Activated naive CD8-positive, alpha-beta T cell treated with anti-CD3 and anti-CD28 coated beads, Interleukin-2, amount 50 U/mL, for 24 hours (primary cell): ENCODE results near the gene RPP25L.

Source experiments
- ATAC-seq: fragments of 150-1000 bp; cut with Tn5 transposase; one replicate; pipeline ENCODE4 v1.10.0; 2021
- DNase-seq: peaks from one replicate; pipeline ENCODE4 v3.0.0; 2021
- H3K27ac Mint-ChIP-seq: one replicate; pipeline ENCODE4 v1.8.0; 2021; ENCODE audit warnings: mild to moderate bottlenecking, mixed read lengths
- H3K27me3 Mint-ChIP-seq: one replicate; pipeline ENCODE4 v1.8.0; 2021; ENCODE audit warnings: mixed read lengths
- H3K36me3 Mint-ChIP-seq: one replicate; pipeline ENCODE4 v1.8.0; 2021; ENCODE audit warnings: low read depth, mixed read lengths
- H3K4me1 Mint-ChIP-seq: one replicate; pipeline ENCODE4 v1.8.0; 2021; ENCODE audit warnings: mixed read lengths
- H3K4me3 Mint-ChIP-seq: one replicate; pipeline ENCODE4 v1.8.0; 2021; ENCODE audit warnings: mild to moderate bottlenecking, moderate library complexity, mixed read lengths
- H3K9me3 Mint-ChIP-seq: one replicate; pipeline ENCODE4 v1.8.0; 2021; ENCODE audit warnings: mixed read lengths

The RPP25L gene

GRCh38 chr9:34611811-34612787, at the start of gene RPP25L:
RPP25L (minus strand) TSS chr9:34612097; CDS start chr9:34611296, 801 bp downstream.
- peaks cover 23% of the 10 kb centered on the region for H3K4me1 Mint-ChIP-seq
- no peaks in the 10 kb centered on the region for H3K27me3 Mint-ChIP-seq
- DNase-seq (peak; percentile 84), ATAC-seq (peak; percentile 89)
- no peaks in the 10 kb centered on the region for H3K9me3 Mint-ChIP-seq
- peak within 1 kb of the TSS; percentile 89 for H3K27ac Mint-ChIP-seq
- H3K36me3 Mint-ChIP-seq = peaks cover 16% of the 10 kb centered on the region
- peak within 1 kb of the TSS; percentile 88 for H3K4me3 Mint-ChIP-seq

- H3K36me3 Mint-ChIP-seq = peaks cover 3% of the 10 kb centered on the region
- no peaks in the 10 kb centered on the region for H3K27me3 Mint-ChIP-seq
- H3K9me3 Mint-ChIP-seq = no peaks in the 10 kb centered on the region
- no peak overlapping the region for H3K4me3 Mint-ChIP-seq
- peaks cover 23% of the 10 kb centered on the region for H3K4me1 Mint-ChIP-seq
- ATAC-seq (peak; percentile 48), DNase-seq (no peak)
- H3K27ac Mint-ChIP-seq = no peak overlapping the region
These were observed 47.8 kb upstream of the RPP25L start for GRCh38 chr9:34659592-34660253.

- Mint-ChIP-seq H3K36me3 (peaks cover 3% of the 10 kb centered on the region), H3K4me3 (no peak overlapping the region), H3K27me3 (no peaks in the 10 kb centered on the region), H3K4me1 (peaks cover 10% of the 10 kb centered on the region), H3K9me3 (no peaks in the 10 kb centered on the region), H3K27ac (no peak overlapping the region)
- DNase-seq (no peak), ATAC-seq (no peak)
These were observed 46.6 kb upstream of the RPP25L start for GRCh38 chr9:34658461-34658860.

- Mint-ChIP-seq H3K4me3 (no peak overlapping the region), H3K27ac (no peak overlapping the region), H3K27me3 (no peaks in the 10 kb centered on the region), H3K9me3 (no peaks in the 10 kb centered on the region), H3K36me3 (peaks cover 3% of the 10 kb centered on the region), H3K4me1 (peaks cover 11% of the 10 kb centered on the region)
- ATAC-seq = no peak
- DNase-seq = no peak
These were observed 45.1 kb upstream of the RPP25L start for GRCh38 chr9:34656992-34657391.

GRCh38 chr9:34655394-34655793, 43.5 kb upstream of the RPP25L start:
- H3K27me3 Mint-ChIP-seq = no peaks in the 10 kb centered on the region
- H3K9me3 Mint-ChIP-seq = no peaks in the 10 kb centered on the region
- H3K4me1 Mint-ChIP-seq = peaks cover 11% of the 10 kb centered on the region
- no peak overlapping the region for H3K4me3 Mint-ChIP-seq
- H3K27ac Mint-ChIP-seq = no peak overlapping the region
- ATAC-seq = no peak
- peaks cover under 1% of the 10 kb centered on the region for H3K36me3 Mint-ChIP-seq
- DNase-seq = no peak

GRCh38 chr9:34654323-34655051, 42.6 kb upstream of the RPP25L start:
- Mint-ChIP-seq H3K27me3 (no peaks in the 10 kb centered on the region), H3K36me3 (no peaks in the 10 kb centered on the region), H3K4me1 (peaks cover 11% of the 10 kb centered on the region), H3K27ac (peak overlapping the region; percentile 68), H3K9me3 (no peaks in the 10 kb centered on the region), H3K4me3 (no peak overlapping the region)
- DNase-seq = no peak
- ATAC-seq = no peak

GRCh38 chr9:34653151-34654072, 41.5 kb upstream of the RPP25L start:
- peaks cover 9% of the 10 kb centered on the region for H3K36me3 Mint-ChIP-seq
- no peaks in the 10 kb centered on the region for H3K9me3 Mint-ChIP-seq
- no peak overlapping the region for H3K27ac Mint-ChIP-seq
- DNase-seq (no peak), ATAC-seq (no peak)
- H3K4me3 Mint-ChIP-seq = no peak overlapping the region
- no peaks in the 10 kb centered on the region for H3K27me3 Mint-ChIP-seq
- H3K4me1 Mint-ChIP-seq = peaks cover 17% of the 10 kb centered on the region

GRCh38 chr9:34652602-34653000, 40.7 kb upstream of the RPP25L start:
- peaks cover 25% of the 10 kb centered on the region for H3K4me1 Mint-ChIP-seq
- H3K27me3 Mint-ChIP-seq = no peaks in the 10 kb centered on the region

GRCh38 chr9:34651876-34652601, 40.1 kb upstream of the RPP25L start, which contains the start of gene IL11RA:
IL11RA (plus strand) TSS chr9:34652185; CDS start chr9:34655218, 3,033 bp downstream.
- peaks cover 17% of the 10 kb centered on the region for H3K36me3 Mint-ChIP-seq
- no peaks in the 10 kb centered on the region for H3K27me3 Mint-ChIP-seq
- H3K27ac Mint-ChIP-seq = peak within 1 kb of the TSS; percentile 53
- ATAC-seq (peak; percentile 71), DNase-seq (peak; percentile 59)
- no peak within 1 kb of the TSS for H3K4me3 Mint-ChIP-seq
- H3K4me1 Mint-ChIP-seq = peaks cover 30% of the 10 kb centered on the region
- H3K9me3 Mint-ChIP-seq = no peaks in the 10 kb centered on the region

More at GRCh38 chr9:34652602-34653000, 40.7 kb upstream of the RPP25L start:
- Mint-ChIP-seq H3K27ac (peak overlapping the region; percentile 53), H3K36me3 (peaks cover 17% of the 10 kb centered on the region), H3K4me3 (no peak overlapping the region), H3K9me3 (no peaks in the 10 kb centered on the region)
- DNase-seq (no peak), ATAC-seq (no peak)

GRCh38 chr9:34651321-34651720, 39.4 kb upstream of the RPP25L start:
- Mint-ChIP-seq H3K4me1 (peaks cover 31% of the 10 kb centered on the region), H3K9me3 (no peaks in the 10 kb centered on the region), H3K27ac (no peak overlapping the region), H3K27me3 (no peaks in the 10 kb centered on the region), H3K36me3 (peaks cover 17% of the 10 kb centered on the region), H3K4me3 (no peak overlapping the region)
- no peak for ATAC-seq
- DNase-seq = no peak

GRCh38 chr9:34650816-34651215, 38.9 kb upstream of the RPP25L start:
- no peak for ATAC-seq
- no peak for DNase-seq
- Mint-ChIP-seq H3K4me1 (peaks cover 36% of the 10 kb centered on the region), H3K36me3 (peaks cover 17% of the 10 kb centered on the region), H3K9me3 (no peaks in the 10 kb centered on the region), H3K4me3 (no peak overlapping the region), H3K27me3 (no peaks in the 10 kb centered on the region), H3K27ac (no peak overlapping the region)

- Mint-ChIP-seq H3K4me3 (peak overlapping the region; percentile 48), H3K27me3 (no peaks in the 10 kb centered on the region), H3K27ac (no peak overlapping the region), H3K36me3 (peaks cover 17% of the 10 kb centered on the region), H3K4me1 (peaks cover 37% of the 10 kb centered on the region), H3K9me3 (no peaks in the 10 kb centered on the region)
- no peak for DNase-seq
- no peak for ATAC-seq
These were observed 36.8 kb upstream of the RPP25L start for GRCh38 chr9:34648673-34649072.

GRCh38 chr9:34647651-34648050, 35.8 kb upstream of the RPP25L start:
- Mint-ChIP-seq H3K27ac (peak overlapping the region; percentile 89), H3K27me3 (no peaks in the 10 kb centered on the region), H3K4me1 (peaks cover 31% of the 10 kb centered on the region), H3K4me3 (peak overlapping the region; percentile 86), H3K9me3 (no peaks in the 10 kb centered on the region), H3K36me3 (peaks cover 17% of the 10 kb centered on the region)
- DNase-seq = no peak
- ATAC-seq = no peak
